Measurements from ENCODE around the gene GRID1. TPM values are rescaled to one million over a fixed set of nuclear protein-coding genes. Genes with fewer than 3 reads are reported as not detected.

The GRID1 gene
- total RNA-seq, 2 donors from 2014 or later = 0.37 to 0.67 TPM

DNA sequence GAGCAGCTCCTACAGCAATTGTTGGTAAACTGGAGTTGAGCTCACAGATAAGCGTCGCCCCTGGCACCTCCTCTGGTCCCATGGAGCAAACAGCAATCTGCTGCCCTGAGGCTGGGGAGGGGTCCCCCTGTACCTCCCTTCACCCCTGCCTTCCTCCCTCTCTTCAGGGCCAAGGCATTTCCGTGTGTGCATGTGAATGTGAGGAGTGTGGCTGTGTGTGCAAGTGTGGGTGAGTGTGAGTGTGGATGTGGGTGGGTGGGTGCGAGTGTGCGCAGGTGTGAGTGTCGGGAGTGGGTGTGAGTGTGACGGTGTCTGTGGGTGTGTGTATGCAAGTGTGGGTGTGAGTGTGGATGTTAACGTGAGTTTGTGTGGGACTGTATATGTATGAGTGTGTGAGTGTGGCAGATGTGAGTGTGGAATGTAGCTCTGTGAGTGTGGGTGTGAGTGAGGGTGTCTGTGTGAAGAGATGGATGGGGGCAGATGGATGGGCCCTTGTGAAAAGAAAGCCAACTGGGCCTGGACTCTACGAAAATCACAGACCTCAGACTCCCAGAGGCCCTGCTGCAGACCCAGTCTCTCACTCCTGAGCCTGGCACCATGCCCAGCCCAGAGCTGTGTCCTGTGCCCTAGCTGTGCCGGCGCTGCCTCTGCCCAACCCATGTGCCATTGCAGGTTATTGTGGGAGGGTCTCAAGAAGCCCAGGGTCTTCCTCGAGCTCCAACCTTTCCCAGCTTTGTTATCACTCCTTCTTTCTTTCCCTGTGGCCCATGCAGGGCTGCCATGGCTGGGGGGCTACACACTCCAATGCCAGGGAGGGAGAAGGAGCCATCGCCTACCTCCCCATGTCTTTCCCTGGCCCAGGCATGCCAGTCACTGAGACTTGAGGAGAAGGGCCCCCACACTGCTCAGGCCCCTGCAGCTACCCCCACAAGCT, 73.9 kb downstream of the GRID1 start:
- no peak for TF ChIP-seq CTCF (IDR thresholded peaks at IDR 0.05)
- Histone ChIP-seq H3K4me3 (no peak overlapping the region), H3K4me1 (no peaks in the 10 kb centered on the region), H3K9me3 (no peaks in the 10 kb centered on the region), H3K27ac (no peak overlapping the region), H3K36me3 (no peaks in the 10 kb centered on the region), H3K27me3 (no peaks in the 10 kb centered on the region)
- DNase-seq (ENCODE audit: low spot score) = peak; percentile 30

GRCh38 chr10:86291616-86292340, 74.8 kb downstream of the GRID1 start:
- H3K36me3 ChIP-seq = no peaks in the 10 kb centered on the region
- peak; percentile 49 for DNase-seq (ENCODE audit: low spot score)
- no peaks in the 10 kb centered on the region for H3K4me1 ChIP-seq
- no peak overlapping the region for H3K4me3 ChIP-seq
- H3K27me3 ChIP-seq = no peaks in the 10 kb centered on the region
- H3K9me3 ChIP-seq = no peaks in the 10 kb centered on the region
- no peak overlapping the region for H3K27ac ChIP-seq
- TF ChIP-seq CTCF (IDR thresholded peaks at IDR 0.05) = no peak

DNA sequence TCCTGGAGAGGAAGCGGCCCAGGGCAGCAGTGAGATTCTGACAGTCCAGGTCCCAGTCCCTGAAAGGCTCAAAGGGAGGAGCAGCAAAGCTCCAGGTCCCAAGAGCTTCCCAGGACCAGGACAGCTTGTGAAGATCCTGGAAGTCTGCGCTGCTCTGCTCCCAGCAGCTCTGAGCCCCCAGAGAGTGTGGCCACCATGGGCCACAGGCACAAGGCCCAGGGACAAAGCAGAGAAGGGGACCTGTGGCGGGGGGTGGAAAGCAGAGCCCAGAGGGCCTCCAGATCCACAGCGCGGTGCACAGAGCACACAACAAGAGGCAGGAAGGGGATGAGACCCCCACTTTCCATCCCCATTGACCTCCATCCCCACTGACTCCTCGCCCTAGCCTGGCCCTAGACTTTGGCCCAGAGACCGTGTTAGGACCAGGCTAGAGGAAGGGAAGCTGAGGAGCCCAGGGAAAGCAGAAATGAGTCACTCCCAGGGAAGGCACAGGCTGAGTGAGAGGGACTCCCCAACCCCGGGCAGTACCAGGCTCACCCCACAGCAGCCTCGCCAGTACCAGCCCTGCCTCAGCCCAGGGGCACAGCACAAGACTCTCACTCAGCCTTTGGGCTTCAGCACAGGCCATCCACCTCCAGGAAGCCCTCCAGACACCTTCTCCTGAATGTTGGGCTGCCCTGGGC, 75.5 kb downstream of the GRID1 start:
- Histone ChIP-seq H3K27ac (no peak overlapping the region), H3K4me3 (no peak overlapping the region), H3K27me3 (no peaks in the 10 kb centered on the region), H3K4me1 (no peaks in the 10 kb centered on the region), H3K9me3 (no peaks in the 10 kb centered on the region), H3K36me3 (no peaks in the 10 kb centered on the region)
- peak; percentile 26 for DNase-seq (ENCODE audit: low spot score)
- TF ChIP-seq CTCF (IDR thresholded peaks at IDR 0.05) = no peak

DNA sequence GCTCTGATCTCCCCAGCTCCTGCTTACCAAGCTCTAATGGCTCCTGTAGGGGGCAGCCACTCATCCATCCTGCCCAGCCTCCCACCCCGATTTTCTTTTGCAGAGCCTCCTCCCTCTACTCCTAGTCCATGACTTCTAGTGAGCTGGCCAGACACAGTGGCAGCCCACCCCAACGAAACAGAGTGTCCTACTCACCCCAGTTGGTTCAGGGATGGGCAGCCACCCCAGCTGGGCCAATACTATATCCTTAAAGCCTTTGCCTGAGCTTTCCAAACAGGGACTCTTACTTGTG, 77.1 kb downstream of the GRID1 start:
- H3K27ac ChIP-seq = no peak overlapping the region
- no peaks in the 10 kb centered on the region for H3K36me3 ChIP-seq
- no peak overlapping the region for H3K4me3 ChIP-seq
- no peak for TF ChIP-seq CTCF (IDR thresholded peaks at IDR 0.05)
- no peaks in the 10 kb centered on the region for H3K27me3 ChIP-seq
- no peaks in the 10 kb centered on the region for H3K9me3 ChIP-seq
- no peaks in the 10 kb centered on the region for H3K4me1 ChIP-seq
- DNase-seq (ENCODE audit: low spot score) = peak; percentile 23

DNA sequence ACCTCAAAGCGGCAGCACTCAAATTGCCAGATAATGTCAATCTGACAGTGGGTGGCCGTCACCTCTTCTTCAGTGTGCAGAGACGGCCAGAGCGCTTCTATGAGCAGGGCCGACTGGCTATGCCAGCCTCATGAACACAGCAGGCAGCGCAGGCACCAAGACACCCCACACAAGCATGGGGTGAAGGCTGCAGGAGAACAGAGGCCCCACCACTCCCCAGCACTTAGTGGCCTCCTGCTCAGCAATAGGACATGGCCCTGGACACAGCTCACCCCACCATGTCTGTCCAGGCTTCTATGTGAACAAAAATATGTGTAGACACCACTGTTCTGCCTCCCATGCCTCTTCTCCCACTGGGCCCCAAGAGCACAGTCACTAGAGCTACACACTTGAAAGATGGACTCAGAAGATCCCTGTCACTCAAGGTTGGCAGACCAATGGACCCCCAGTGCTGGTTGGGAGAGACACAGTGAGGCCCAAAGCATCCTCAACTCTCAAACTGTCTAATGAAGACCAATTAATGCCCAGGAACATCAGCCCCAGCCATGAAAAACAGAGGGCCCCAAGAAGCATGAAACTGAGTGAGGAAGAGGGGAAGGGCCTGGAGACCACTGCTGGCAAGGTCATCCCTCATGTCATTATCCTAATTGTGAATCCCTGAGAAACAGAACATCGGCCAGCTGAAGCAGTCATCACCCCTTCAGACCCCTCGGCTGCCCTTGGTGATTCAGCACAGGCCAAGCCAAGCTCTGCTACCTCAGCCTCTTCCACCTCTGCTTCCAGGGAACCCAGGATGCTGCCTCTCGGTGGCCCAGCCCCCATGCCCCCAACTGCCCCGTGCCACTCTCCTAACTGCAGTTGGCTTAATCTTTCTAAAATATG, 77.7 kb downstream of the GRID1 start:
- Histone ChIP-seq H3K4me1 (no peaks in the 10 kb centered on the region), H3K27me3 (no peaks in the 10 kb centered on the region), H3K27ac (no peak overlapping the region), H3K9me3 (no peaks in the 10 kb centered on the region), H3K36me3 (no peaks in the 10 kb centered on the region), H3K4me3 (no peak overlapping the region)
- TF ChIP-seq CTCF (IDR thresholded peaks at IDR 0.05) = no peak
- peak; percentile 36 for DNase-seq (ENCODE audit: low spot score)
